Fibroblast of skin of scalp (primary cell): ENCODE data around the gene BCAT1.
"Not testable (repeated sequence)": the region's sequence is repeated elsewhere in the genome, so short reads cannot be mapped to it uniquely, and the experiment has no call there.

Experiments used
- DNase-seq: peaks from one replicate; pipeline ENCODE4 v3.0.0-alpha.2; 2013

Gene BCAT1

DNA sequence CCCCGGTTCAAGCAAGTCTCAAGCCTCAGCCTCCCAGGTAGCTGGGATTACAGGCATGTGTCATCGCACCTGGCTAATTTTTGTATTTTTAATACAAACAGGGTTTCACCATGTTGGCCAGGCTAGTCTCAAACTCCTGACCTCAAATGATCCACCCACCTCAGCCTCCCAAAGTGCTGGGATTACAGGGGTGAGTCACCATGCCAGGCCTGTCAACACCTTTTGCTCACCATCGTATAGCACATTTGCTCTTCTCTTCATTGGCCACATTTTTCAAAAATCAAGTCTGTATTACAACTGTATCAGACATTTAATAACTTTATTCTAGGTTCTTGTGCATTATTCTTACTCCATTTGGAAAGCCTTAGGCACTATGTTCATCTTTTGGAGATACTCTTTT, 50.3 kb downstream of the BCAT1 start:
- no peak for DNase-seq

DNA sequence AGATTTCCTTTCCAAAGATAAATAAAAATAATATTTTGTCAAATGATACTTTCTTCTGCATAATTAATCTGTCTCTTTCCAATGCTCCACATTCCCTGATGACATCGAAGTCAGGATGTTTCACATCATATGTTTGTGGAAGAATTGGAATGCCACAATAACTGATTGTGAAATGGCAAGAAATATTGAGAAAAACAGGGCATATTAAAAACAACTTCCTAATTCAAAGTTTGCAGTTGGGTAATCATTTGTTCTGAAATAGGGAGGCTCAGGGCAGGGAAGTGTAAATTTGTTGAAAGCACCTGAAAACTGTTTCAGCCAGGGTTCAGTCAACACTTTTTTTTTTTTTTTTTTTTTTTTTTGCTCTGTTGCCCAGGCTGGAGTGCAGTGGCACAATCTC, 50.7 kb downstream of the BCAT1 start:
- no peak for DNase-seq

DNA sequence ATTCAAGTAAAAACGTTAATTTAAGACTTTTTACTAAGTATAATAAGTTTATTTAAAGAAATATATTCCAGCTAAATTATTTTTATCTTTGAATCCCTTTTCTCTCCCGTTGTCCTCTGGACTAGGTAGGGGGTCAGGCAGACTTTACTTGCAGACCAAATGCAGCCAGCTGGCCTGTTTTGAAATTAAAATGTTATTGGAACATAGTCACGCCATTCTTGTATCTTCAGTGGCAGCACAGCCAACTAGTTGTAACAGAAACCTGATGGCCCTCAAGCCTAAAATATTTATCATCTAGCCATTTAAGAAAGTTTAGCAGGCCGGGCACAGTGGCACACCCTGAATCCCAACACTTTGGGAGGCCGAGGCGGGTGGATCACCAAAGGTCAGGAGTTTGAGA, 52.7 kb downstream of the BCAT1 start:
- no peak for DNase-seq

DNA sequence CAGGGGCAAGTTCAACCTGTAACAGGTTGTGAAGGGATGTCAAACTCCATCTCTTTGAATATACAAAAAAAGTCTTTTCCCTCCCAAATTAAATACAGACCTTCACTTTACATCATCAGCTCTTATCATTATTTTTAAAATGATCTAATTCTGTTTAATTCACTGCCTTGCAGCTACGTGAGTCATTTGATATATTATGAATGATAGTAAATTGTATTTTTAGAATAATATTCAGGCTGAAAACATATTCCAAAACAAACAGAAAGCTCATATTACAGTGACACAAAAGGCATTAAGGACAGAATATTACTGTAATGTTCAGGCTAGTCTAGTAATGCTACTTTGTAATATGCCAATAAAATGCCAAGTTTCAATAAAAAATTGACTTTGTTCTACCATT, 53.3 kb downstream of the BCAT1 start:
- DNase-seq: peak; percentile 32

DNA sequence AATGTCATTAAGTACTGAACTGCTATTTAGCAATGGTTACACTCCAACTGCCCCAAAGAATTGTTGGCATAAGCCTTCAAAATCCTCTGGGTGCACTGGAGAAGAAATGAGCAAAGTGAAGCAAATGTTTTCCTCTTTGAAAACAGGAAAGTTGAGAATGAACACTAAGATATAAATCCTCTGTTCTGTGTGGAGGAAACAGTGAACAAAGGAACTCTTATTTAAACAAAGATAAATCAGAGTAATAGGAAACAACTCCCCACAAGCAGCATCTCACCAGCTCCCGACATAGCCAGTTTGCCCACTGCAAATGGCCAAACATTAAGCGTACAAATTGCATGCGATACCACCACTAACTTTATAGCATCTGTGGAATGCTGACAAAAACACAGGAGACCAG, 54.0 kb downstream of the BCAT1 start:
- no peak for DNase-seq

DNA sequence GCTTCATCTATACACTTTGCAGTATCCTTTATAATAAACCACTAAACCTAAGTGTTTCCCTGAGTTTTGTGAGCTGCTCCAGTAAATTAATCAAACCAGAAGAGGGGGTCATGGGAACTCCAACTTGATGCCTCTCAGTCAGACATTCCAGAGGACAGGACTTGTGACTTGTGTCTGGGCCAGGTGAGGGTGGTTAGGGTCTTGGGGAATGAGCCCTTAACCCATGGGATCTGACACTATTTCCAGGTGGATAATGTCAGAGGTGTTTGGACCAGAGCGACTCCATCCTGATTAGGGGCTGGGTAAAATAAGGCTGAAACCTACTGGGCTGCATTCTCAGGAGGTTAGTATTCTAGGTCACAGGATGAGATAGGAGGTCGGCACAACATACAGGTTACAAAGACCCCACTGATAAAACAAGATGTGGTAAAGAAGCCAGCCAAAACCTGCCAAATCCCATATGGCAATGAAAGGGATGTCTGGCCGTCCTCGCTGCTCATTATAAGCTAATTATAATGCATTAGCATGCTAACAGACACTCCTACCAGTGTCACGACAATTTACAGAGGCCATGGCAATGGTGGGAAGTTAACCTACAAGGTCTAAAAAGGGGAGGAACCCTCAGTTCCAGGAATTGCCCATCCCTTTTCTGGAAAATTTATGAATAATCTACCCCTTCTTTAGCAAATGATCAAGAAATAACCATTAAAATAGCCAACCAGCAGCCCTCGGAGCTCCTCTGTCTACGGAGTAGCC, 58.7 kb downstream of the BCAT1 start:
- no peak for DNase-seq

DNA sequence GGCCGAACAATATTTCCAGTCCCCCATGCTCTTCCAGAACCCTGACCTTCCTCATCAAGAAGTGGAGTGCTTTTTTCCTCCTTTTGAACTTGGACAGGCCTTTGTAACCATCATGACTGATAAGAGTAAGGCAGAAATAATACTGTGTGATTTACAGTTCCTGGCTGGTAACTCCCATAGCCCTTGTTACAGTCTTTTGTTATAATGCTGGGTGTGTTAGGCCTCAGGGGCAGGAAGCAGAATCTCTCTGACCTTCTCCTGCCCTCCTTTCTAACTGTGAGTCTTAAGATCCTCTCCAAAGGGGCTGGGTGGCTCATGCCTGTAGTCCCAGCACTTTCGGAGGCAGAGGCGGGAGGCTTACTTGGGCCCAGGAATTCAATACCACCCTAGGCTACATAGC, 59.5 kb downstream of the BCAT1 start:
- DNase-seq: no peak

DNA sequence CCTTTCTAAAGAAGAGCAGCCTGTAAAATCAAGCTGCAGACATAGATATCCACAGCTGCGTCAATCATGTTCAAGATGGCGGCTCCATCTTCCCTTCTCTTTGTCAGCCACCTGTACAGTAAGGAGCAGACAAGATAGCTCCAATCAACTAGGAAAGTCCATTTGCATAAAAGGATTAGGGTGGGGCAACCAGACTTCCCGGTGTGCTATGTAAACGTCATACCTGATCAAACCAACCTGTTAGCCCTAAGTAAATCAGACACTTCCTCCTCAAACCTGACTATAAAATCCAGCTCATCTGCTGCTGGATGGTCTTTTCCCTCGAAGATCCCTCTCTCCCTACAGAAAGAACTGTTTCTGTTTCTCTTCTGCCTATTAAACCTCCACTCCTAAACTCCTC, 60.1 kb downstream of the BCAT1 start:
- DNase-seq: no peak

DNA sequence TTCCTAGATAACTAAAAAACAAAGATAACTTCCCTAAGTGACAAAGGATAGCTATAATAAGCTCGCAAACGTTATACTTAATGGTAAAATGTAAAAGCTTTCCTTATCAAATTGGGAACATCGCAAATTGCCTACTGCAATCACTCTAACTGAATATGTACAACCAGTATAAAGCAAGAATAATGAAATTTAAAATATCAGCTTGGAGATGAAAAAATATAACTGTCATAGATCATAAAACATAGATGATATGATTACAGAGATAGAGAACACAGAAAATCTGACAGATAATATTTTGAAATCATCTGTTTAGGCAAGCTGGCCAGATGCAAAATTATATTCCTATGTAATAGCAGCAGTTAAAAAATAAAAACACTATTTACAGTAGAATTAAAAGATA, 64.0 kb downstream of the BCAT1 start:
- DNase-seq: no peak

DNA sequence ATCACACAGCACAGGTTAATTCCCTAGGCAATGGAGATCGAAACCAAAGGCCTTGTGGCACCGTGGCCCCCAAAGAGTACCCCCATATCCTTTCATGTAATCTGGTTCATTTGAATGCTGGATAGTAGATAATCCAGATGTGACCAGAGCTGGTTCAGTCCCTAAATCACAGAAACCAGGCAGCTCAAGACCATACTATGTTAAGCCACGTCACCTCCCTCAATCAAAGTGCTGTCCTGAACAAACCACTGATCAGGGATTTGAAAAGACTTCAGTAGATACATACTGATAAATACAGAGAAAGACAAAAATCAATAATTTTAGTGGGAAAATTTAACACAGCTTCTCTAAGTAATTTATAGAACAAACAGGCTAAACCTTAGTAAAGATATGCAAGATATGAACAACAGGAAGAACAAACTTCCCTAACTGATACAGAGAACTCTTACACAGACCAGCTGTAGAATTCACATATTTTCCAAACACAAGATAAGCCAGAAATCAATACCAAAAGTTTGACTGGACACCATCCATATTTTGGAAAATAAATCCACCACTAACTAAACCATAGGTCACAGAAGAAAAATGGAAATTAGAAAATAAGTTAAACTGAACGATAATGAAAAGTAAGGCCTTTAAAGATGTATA, 67.1 kb downstream of the BCAT1 start:
- DNase-seq: no peak

DNA sequence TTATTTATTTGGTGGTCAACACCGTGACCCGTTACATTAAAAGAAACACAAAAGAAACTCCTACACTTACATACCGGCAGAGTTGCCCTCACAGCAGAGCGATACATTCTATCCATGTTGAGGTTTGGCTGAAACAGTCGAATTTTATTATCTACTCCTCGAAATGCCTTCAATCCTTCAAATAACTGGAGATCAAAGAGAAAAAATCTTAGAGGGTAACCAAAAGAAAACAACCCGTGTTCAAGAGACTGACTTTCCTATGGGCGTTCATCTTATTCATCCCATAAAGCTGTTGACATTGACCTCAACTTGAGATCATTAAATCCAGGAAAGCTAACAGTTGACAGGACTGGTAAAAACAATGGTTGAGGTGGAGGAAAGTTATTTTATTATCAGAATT, 67.7 kb downstream of the BCAT1 start:
- no peak for DNase-seq

DNA sequence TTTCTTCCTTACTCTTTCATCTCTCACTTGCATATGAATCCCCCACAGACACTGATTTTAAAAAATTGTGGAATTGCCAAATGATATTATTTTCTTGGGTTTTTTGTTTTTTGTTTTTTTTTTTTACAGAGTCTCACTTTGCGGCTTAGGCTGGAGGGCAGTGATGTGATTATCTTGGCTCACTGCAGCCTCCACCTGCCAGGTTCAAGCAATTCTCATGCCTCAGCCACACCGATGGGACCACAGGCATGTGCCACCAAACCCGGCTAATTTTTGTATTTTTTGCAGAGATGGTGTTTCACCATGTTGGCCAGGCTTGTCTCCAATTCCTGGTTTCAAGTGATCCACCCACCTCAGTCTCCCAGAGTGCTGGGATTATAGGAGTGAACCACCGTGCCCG, 68.2 kb downstream of the BCAT1 start:
- no peak for DNase-seq

DNA sequence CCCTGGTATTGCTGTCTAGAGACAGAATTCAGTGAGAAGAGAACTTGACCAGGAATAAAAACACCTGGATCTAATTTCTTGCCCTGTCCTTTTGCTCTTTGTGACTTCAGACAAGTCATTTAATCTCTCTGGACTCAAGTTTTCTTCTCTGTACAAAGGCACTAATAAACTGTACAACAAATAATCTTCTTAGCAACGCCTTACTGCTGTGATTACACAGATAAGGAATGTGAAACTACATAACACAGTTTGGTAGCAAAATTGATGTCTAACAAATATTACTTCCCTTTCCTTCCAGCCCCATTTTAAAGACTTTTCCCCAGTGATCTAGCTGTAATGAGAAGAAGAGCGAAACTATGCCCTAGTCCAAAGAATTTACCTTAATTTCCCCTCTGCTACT, 69.3 kb downstream of the BCAT1 start:
- DNase-seq: no peak

DNA sequence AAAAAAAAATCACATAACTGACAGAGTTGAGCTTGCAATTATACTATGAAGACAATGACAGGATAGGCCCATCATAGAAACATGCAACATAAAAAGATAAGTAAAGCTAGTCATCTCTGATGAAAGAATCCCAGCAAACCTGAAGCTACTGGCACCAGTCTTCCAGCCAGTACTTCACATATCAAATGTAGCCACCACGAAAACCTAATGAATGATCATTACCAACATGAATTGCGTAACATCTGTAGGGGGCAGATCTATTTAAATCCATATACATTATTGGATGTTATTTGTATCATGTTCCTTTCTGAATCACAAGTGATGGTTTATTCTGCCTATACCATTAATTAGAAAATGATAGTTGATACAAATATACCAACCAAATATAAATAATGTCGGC, 73.9 kb downstream of the BCAT1 start:
- no peak for DNase-seq

DNA sequence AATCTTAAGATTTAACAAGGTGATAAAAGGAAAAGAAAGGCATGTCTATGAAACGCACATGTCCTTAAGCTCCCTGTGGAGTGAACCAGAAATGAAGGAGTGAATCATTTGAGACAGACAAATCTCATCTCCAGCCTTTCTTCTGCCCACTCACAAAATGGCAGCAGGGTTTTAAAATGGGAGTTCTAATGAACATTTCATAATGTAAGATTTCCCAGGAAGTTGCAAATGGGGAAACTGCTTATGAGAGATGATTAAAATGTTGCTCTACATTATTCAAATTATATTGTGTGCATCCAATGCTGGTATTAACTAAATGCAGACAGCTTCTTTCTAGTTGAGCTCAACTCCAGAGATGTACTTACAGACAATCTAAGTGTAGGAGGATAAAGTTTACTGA, 76.7 kb downstream of the BCAT1 start:
- no peak for DNase-seq

DNA sequence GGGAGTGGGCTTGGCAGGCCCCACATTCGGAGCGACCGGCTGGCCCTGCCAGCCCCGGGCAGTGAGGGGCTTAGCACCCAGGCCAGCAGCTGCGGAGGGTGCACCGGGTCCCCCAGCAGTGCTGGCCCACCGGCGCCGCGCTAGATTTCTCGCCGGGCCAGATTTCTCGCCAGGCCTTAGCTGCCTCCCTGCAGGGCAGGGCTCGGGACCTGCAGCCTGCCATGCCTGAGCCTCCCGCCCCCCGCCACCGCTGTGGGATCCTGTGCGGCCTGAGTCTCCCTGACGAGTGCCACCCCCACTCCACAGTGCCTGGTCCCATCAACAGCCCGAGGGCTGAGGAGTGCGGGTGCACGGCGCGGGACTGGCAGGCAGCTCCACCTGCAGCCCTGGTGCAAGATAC, 82.8 kb downstream of the BCAT1 start:
- not testable (repeated sequence) for DNase-seq

DNA sequence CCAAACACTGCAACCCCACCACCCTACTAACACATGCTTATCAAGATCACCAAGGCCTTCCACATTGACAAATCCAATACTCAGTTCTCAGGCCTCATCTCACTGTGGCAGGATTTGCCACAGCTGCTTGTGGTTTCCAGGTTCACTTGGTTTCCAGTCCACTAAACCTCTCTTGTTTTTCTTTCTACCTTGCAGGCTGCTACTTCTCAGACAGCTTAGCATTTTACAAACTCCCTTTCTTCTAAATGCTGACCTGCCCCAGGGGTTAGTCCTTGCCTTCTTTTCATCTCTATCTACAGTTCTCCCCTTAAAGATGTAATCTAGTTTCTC, 84.1 kb downstream of the BCAT1 start:
- DNase-seq: no peak

DNA sequence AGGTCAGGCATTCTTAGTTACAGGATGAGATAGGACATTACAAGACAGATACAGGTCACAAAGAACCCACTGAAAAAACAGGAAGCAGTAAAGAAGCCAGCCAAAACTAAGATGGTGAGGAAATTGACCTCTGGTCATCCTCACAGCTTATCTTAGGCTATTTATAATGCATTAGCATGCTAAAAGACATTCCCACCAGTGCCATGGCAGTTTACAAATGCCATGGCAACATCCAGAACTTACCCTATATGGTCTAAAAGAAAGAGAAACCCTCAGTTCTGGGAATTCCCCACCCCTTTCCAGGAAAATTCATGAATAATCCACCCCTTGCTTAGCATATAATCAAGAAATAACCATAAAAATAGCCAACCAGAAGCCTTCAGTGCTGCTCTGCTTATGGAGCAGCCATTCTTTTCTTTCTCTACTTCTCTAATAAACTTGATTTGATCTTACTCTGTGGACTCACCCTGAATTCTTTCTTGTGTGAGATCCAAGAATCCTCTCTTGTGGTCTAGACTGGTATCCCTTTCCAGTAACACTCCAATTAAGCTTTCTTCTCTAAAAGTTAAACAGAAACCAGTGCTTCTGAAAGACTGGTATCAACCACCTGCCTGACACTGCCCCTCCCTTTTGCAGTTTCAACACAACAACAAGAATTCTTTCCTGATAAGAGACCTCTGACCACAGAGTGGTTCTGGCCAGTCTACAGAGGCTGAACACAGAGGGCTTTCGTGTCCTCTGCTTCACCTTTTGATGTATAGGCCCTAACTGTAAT, 86.9 kb downstream of the BCAT1 start:
- DNase-seq: peak; percentile 40

DNA sequence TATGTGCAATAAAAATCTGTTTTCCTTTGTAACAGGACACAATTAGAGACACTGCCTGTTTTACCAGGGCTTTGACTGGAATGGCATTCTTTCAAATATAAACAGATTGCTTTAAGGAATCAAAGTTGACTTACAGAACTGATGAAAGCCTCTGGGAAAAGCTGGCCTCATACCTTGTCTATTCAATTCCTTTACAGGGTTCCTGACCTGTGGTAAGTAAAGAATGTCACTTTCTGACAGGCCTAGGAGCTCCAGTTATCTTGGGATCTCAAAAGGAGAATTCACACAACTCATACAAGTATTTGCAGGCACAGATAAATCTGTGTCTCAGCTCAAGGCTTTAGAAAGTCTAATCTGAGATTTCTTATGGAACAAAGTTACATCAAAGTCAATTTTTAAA, 88.4 kb downstream of the BCAT1 start:
- DNase-seq: no peak

DNA sequence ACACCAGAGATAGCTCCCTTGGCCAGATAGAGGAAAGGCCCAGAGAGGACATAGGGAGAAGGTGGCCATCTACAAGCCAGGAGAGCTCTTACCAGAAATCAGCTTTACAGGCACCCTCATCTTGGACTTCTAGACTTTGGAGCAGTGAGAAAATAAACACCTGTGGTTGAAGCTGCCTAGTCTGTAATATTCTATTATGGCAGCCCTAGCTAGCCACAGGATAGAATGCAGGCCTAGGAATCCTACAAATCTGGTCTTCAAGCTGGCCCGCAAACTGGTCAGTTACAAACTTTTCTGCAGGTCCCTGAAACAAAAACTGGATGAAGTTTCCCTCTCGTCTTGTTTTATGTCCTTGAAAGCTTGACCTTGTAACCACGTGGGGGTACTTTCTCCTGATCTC, 92.4 kb downstream of the BCAT1 start:
- DNase-seq: no peak

DNA sequence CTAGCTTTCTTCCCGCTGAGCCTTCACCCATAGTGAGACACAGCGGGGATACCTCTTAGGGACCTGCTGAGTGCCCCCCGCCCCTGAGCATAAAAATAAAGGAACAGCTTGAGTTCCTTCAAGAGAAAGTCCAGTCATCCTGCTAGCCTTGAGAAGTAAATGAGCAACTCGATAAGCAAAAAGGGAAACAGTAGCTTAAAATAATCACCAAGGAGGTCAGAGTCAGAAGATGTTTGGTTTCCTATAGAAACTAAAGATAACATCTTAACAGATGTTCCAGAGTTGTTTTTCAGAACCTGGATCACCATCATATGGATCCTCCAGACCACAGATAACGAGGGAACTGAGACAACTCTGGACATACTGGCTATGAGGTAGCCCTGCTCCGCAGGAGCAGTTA, 94.0 kb downstream of the BCAT1 start:
- DNase-seq: no peak

DNA sequence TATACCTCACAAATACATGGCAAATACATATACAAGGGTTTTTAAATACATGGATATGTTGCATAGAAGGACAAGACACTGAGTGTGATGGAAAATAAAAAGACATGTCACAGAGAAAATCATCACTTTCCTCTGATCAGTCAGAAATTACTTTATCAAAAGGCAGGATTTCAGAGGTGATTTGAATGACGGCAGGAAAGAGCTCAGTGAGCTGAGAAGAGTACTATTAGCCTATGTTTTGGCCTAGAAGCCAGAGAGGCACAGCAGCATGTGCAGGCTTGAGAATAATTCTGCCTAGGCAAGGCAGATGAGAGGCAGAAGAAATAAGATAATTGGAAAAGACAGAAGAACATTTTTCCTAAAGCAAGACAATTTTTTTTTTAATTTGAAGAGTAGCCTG, 94.9 kb downstream of the BCAT1 start:
- no peak for DNase-seq

DNA sequence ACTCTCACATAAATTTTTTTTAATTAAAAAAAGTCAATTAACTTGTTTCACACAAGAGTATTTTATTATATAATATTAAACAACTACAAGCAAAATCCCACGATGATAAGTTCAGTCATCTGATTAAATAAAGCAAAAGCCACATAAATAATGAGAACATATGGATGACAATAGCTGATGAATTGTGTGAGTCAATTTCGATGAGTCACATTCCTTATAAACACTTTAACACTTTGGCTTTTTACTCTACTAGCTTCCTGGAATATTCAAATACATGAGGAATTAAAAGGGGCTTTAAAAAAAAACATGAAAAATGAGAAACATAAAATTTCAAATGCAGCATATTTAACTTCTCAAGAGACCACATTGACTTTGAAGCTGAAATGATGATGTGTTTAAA, 95.3 kb downstream of the BCAT1 start:
- peak; percentile 53 for DNase-seq

DNA sequence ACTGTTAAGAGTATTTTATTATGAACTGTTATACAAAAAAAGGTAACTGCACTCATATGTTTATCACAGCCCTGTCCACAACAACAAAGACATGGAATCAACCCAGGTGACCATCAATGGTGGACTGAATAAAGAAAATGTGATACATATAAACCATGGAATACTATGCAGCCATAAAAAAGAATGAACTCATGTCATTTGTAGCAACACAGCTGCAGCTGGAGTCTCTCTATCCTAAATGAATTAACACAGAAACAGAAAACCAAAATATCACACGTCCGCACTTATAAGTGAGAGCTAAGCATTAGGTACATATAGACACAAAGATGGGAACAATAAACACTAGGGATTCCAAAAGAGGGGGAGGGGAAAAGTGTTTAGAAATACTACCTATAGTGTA, 95.8 kb downstream of the BCAT1 start:
- no peak for DNase-seq
